Kidney epithelial cell (primary cell): ENCODE results near the gene SLC29A3. TPM values are rescaled to one million over a fixed set of nuclear protein-coding genes. Genes with fewer than 3 reads are reported as not detected.

Experiments used
- DNase-seq: peaks from one replicate; pipeline ENCODE4 v3.0.0-alpha.2; 2010; ENCODE audit warnings: low read depth
- H3K27me3 ChIP-seq: 2 replicates; pipeline ENCODE4 v1.6.0; 2011; ENCODE audit warnings: low read length; ENCODE audit not compliant: control insufficient read depth, insufficient read depth
- H3K36me3 ChIP-seq: 2 replicates; pipeline ENCODE4 v1.5.1; 2011; ENCODE audit warnings: low read length; ENCODE audit not compliant: control insufficient read depth, insufficient read depth
- H3K4me3 ChIP-seq: 2 replicates; pipeline ENCODE4 v1.5.1; 2011; ENCODE audit warnings: low read depth, mild to moderate bottlenecking, control low read depth, low read length
- CTCF ChIP-seq: IDR thresholded peaks from 2 replicates; pipeline ENCODE4 v1.5.1; 2011; ENCODE audit warnings: mild to moderate bottlenecking, moderate library complexity, low read length, control low read depth, inconsistent platforms; ENCODE audit not compliant: insufficient read depth, poor library complexity, severe bottlenecking
- total RNA-seq: library from RNA; depleted of rRNA; stranded (reverse); fragments of >200 nt; gene quantifications from 2 replicates; pipeline ENCODE4 v1.2.3, GENCODE V29; 2015

SLC29A3 gene
- total RNA-seq, 1 donor from 2014 or later, result 3.6 TPM

- Histone ChIP-seq H3K36me3 (no peaks in the 10 kb centered on the region), H3K27me3 (peaks cover 2% of the 10 kb centered on the region), H3K4me3 (no peak overlapping the region)
- DNase-seq, result no peak
- no peak for TF ChIP-seq CTCF
These were observed 63.0 kb downstream of the SLC29A3 start for GRCh38 chr10:71382028-71382427.

- TF ChIP-seq CTCF, result no peak
- no peak for DNase-seq
These were observed 63.7 kb downstream of the SLC29A3 start for GRCh38 chr10:71382757-71383156.

GRCh38 chr10:71383972-71384687 lies 65.1 kb downstream of the SLC29A3 start:
- Histone ChIP-seq H3K4me3 (no peak overlapping the region), H3K36me3 (no peaks in the 10 kb centered on the region), H3K27me3 (peaks cover 5% of the 10 kb centered on the region)
- no peak for DNase-seq
- peak; percentile 97 for TF ChIP-seq CTCF

More at GRCh38 chr10:71382757-71383156, 63.7 kb downstream of the SLC29A3 start:
- no peak overlapping the region for H3K4me3 ChIP-seq
- no peaks in the 10 kb centered on the region for H3K36me3 ChIP-seq
- H3K27me3 ChIP-seq, result peaks cover 2% of the 10 kb centered on the region

- TF ChIP-seq CTCF, result no peak
- H3K36me3 ChIP-seq, result no peaks in the 10 kb centered on the region
- H3K4me3 ChIP-seq, result no peak overlapping the region
- H3K27me3 ChIP-seq, result peaks cover 33% of the 10 kb centered on the region
- DNase-seq, result no peak
These were observed 69.1 kb downstream of the SLC29A3 start for GRCh38 chr10:71388171-71388570.

- H3K27me3 ChIP-seq, result peaks cover 38% of the 10 kb centered on the region
- TF ChIP-seq CTCF, result no peak
- no peak overlapping the region for H3K4me3 ChIP-seq
- H3K36me3 ChIP-seq, result no peaks in the 10 kb centered on the region
- DNase-seq, result no peak
These were observed 69.7 kb downstream of the SLC29A3 start for GRCh38 chr10:71388583-71389310.
